Stimulated activated CD4-positive, alpha-beta T cell treated with anti-CD3 and anti-CD28 coated beads, Interleukin-15, amount 100 ng/mL, for 1 hour (primary cell): ENCODE data around the gene DPCD.
"Not testable (repeated sequence)": the region's sequence is repeated elsewhere in the genome, so short reads cannot be mapped to it uniquely, and the experiment has no call there.

Experiments
- DNase-seq, 2 donors: peaks; one replicate each; pipeline ENCODE4 v3.0.0-alpha.2; 2020; ENCODE audit warnings: low read depth in 1 of 2, low spot score in 1 of 2

DPCD gene

GRCh38 chr10:101580486-101581399 is 7.4 kb upstream of the DPCD start:
- DNase-seq = no peak

GRCh38 chr10:101585841-101586240 is 2.3 kb upstream of the DPCD start:
- no peak for DNase-seq

- DNase-seq = no peak
Observed at GRCh38 chr10:101588879-101589278, 758 bp downstream of the DPCD start.

DNA sequence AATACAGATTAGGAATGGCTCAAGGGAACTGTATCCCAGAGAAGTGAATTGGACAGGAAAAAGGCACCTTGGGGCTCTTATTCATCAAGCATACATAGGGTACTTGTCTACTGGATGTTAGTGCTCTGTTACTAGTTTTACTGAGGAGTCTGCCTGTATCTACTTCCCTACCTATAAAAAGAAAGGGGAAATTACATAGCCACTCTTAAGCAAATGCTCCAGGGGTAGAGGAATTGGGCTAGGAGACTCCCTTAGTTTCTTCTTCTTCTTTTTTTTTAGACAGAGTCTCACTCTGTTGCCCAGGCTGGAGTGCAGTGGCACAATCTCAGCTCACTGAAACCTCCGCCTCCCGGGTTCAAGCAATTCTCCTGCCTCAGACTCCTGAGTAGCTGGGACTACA is 5.2 kb downstream of the DPCD start:
- DNase-seq = not testable (repeated sequence)

DNA sequence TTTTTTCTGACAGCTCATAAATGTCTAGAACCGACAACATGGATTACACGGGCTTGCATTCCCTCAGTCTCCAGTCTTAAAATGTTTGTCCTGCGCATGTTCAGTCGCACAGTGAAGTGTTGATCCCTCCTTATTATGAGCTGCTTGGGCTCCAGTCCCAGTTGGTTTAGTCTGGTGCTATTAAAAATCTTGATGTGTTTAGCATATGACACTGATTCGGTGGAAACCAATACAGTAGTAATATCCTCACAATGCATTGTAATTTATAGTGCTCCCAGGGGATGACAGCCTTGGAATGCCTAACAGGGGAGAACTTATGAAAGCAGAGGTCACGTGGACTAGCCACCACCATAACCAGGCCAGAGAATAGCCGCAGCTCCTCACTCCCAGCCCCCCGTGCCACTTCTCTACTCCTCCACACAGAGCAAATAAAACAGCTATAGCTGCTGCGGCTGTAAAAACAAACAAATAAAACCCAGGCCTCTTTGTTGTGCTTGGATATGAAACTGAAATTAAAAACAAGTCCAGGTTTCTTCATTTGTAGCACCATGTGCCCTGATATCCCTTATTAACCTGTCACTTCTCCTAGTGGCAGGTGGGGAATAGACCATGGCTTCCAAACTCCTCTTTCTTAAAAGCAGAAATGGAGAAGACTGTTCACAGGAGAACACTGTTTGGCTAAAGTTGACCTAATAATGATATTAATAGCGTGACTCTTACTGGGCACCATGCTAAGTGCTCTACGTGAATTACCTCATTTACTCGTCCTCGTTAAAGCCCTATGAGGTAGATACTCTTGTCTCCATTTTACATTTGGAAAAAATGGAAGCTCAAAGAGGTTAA is 7.7 kb downstream of the DPCD start:
- no peak for DNase-seq

GRCh38 chr10:101597091-101597900 is 9.2 kb downstream of the DPCD start:
- DNase-seq = no peak

GRCh38 chr10:101601541-101601940 is 13.4 kb downstream of the DPCD start:
- no peak for DNase-seq

DNA sequence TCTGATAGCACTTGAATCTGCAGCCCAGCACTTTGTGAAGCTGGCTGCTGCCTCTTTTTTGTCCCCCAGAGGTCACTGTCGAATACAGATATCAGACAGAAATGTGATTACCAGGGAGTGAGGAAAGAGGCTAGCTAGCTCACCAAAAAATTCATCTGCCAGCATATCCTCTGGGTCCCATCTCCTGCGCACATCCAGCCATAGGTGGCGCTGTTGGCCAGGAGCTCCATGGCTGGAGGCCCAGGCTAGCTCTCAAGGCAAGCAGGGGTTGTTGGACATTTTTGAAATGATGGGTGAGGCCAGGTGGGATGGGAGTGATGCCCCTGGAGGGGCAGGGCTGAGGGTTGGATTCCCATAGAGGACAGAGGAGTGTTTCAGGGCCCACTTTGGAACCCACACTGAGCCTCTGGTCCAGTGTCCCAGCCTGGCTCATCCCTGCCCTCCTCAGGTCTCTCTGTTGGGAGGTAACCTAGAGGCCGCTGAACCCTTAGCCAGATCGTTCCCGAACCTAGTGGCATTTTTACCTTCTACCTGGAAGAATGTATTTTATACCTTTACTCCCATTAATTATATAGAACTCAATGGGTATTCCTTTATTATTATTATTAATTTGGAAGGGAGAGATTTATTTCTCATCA is 14.8 kb downstream of the DPCD start:
- peak in 1 of 2 donors; percentile 52 for DNase-seq

- DNase-seq = no peak
Observed at GRCh38 chr10:101607124-101607523, 19.0 kb downstream of the DPCD start.

GRCh38 chr10:101609481-101609880 is 21.4 kb downstream of the DPCD start:
- no peak for DNase-seq

- DNase-seq = no peak
Observed at GRCh38 chr10:101611096-101611905, 23.2 kb downstream of the DPCD start.

- DNase-seq = no peak
Observed at GRCh38 chr10:101612086-101612485, 24.0 kb downstream of the DPCD start.

- no peak for DNase-seq
Observed at GRCh38 chr10:101612872-101613271, 24.8 kb downstream of the DPCD start.

- no peak for DNase-seq
Observed at GRCh38 chr10:101613646-101614045, 25.5 kb downstream of the DPCD start.

GRCh38 chr10:101614663-101615524 is 26.8 kb downstream of the DPCD start:
- no peak for DNase-seq

- DNase-seq = no peak
Observed at GRCh38 chr10:101615525-101616116, 27.5 kb downstream of the DPCD start.

- no peak for DNase-seq
Observed at GRCh38 chr10:101616415-101617101, 28.4 kb downstream of the DPCD start.
